MM.1S (cell line): ENCODE measurements around the gene C4orf17.

Source experiments
- CTCF ChIP-seq: fragments of 300-600 bp; sonication (generic); IDR thresholded peaks from 2 replicates; pipeline ENCODE4 v1.5.1; 2016; ENCODE audit warnings: antibody characterized with exemption, low read length, mixed read lengths
- EZH2phosphoT487 ChIP-seq: fragments of 300-600 bp; sonication (generic); IDR thresholded peaks from 2 replicates; pipeline ENCODE4 v1.6.1; 2018; ENCODE audit warnings: antibody characterized with exemption, low read length

DNA sequence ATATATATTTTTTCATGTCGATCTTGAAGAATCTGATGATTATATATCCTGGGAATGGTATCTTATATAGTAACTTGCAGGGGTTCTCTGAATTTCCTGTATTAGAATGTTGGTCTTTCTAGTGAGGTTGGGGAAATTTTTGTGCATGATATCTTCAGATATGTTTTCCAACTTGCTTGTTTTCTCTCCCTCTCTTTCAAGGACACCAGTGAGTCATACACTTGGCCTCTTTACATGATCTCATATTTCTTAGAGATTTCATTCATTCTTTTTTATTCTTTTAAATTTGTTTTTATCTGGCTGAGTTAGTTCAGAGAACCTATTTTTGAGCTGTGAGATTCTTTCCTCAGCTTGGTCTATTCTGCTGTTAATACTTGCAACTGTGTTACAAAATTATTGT lies 27.2 kb upstream of the C4orf17 start:
- no peak for TF ChIP-seq CTCF
- no peak for TF ChIP-seq EZH2phosphoT487
